Coronary artery (tissue), 2 donors: ENCODE data around the gene CDH4.

ENCODE experiments used
- DNase-seq: peaks from one replicate; pipeline ENCODE4 v3.0.0-alpha.2; 2017; ENCODE audit warnings: low spot score
- H3K27ac ChIP-seq, 2 donors: fragments of 200-600 bp; sonication (generic); one replicate each; pipeline ENCODE4 v1.5.1; 2016 to 2019
- H3K4me3 ChIP-seq: fragments of 200-600 bp; sonication (generic); 2 replicates; pipeline ENCODE4 v1.5.1; 2016; ENCODE audit warnings: mild to moderate bottlenecking, moderate library complexity
- TF ChIP-seq, protein P1 (sequence below): fragments of 200-600 bp; sonication (generic); IDR thresholded peaks from one replicate; pipeline ENCODE4 v1.5.1; 2019; ENCODE audit warnings: antibody characterized with exemption

The CDH4 gene

DNA sequence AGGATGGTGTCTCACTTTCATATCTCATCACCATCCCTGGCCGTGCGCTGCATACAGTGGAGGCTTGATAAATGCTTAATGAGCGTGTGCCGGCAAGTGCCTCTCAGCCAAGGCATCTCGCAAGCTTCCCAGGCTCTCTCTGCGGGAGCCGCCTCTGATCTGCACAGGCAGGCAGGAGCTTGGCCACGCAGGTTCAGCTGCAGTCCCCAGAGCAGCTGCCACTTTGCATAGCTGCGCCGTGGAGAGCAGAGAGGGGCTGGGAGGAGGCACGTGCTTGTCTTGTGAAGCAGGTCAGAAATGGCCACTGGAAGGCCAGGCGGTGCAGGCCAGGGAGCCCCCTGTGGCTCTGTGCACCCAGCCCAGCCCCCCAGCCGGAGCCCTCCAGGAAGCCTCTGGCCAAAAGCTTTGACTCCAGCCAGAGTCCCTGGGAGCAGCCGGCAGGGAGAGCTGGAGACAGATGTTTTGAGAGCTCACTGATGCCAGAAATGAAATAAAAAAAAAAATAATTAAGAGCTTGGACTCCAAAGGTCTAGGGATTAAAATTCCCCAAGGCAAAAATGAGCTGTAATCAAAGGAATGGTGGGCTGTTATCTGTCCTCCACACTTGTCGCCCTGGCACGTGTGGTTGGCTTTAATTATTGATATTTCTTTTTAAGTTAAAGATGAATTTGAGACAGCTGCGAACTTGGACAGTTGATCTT is 377.0 kb downstream of the CDH4 start:
- no peak for DNase-seq

DNA sequence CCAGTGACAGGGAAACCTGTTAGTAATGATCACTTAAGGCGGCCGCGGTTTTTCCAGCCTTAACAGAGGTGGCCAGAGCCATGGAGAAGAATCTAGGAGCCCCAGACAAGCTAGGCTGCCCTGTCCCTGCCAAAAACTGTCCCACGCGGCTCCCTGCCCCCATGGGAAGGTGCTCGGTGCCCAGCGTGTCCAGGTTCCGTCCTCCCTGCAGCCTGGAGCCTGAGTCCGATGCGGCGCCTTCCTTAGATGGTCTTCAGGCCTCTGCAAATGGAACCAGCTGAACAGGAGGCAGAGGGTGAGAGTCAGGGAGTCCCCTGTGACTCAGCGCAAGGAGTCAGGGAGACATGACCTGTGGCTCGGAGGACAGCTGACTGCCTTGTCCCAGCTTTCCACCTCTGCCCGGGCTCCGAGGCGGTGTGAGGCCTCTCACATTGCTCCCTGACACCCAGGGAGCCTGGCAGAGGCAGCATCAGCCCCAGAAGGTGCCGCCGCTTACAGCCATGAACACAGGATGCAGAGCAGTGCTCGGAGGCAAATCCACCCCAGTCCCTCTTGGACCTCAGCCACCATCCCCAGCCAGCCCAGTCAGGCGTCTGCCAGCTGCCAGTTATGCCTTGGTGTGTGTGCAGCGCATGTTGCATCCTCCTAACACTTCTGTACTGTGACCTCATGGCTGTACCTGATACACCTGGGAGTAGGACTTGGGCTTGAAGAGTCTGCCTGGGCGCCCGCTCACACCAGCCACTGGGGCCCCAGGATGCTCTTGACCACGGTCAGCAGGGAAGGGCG is 377.7 kb downstream of the CDH4 start:
- no peak overlapping the region for H3K27ac ChIP-seq
- no peak overlapping the region for H3K4me3 ChIP-seq
- TF ChIP-seq, protein P1, sequence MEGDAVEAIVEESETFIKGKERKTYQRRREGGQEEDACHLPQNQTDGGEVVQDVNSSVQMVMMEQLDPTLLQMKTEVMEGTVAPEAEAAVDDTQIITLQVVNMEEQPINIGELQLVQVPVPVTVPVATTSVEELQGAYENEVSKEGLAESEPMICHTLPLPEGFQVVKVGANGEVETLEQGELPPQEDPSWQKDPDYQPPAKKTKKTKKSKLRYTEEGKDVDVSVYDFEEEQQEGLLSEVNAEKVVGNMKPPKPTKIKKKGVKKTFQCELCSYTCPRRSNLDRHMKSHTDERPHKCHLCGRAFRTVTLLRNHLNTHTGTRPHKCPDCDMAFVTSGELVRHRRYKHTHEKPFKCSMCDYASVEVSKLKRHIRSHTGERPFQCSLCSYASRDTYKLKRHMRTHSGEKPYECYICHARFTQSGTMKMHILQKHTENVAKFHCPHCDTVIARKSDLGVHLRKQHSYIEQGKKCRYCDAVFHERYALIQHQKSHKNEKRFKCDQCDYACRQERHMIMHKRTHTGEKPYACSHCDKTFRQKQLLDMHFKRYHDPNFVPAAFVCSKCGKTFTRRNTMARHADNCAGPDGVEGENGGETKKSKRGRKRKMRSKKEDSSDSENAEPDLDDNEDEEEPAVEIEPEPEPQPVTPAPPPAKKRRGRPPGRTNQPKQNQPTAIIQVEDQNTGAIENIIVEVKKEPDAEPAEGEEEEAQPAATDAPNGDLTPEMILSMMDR, result no peak
- no peak for DNase-seq

More for the DNA sequence above, 377.0 kb downstream of the CDH4 start:
- H3K4me3 ChIP-seq, result no peak overlapping the region
- TF ChIP-seq, protein P1, result no peak
- no peak overlapping the region for H3K27ac ChIP-seq

DNA sequence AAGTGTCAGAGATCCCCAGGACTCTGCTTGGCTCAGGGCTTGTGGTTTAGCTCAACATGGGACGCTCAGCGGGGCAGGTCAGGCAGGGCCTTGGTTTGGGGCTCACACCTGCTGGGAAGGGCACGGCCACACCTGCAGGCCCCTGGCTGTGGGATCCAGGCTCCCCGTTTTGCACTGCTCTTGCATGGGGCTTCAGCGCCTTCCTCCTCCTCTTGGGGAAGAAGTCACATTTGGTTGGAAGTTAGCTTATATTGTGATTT is 378.3 kb downstream of the CDH4 start:
- DNase-seq, result no peak
- H3K4me3 ChIP-seq, result no peak overlapping the region
- TF ChIP-seq, protein P1, result no peak
- no peak overlapping the region for H3K27ac ChIP-seq

DNA sequence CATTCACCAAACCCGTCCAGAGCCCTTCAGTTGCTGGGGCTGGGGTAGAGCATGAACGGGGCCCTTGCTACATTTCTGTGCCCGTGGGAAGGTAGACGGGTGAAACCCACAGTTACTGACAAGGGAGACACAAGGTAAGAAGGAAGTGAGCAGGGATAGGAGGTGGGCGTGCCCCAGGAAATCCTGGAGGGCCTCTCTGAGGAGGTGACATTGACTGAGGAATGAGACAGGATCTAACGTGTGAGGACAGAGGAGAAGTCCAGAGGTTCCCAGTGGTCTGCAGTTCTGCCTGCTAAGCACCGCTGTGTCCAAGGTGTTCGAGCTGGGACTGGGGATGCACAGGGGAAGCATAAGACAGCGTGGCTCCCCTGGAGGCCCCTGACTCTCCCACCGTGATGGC is 378.8 kb downstream of the CDH4 start:
- no peak for DNase-seq
- Histone ChIP-seq H3K27ac (no peak overlapping the region), H3K4me3 (no peak overlapping the region)
- TF ChIP-seq, protein P1, result no peak

DNA sequence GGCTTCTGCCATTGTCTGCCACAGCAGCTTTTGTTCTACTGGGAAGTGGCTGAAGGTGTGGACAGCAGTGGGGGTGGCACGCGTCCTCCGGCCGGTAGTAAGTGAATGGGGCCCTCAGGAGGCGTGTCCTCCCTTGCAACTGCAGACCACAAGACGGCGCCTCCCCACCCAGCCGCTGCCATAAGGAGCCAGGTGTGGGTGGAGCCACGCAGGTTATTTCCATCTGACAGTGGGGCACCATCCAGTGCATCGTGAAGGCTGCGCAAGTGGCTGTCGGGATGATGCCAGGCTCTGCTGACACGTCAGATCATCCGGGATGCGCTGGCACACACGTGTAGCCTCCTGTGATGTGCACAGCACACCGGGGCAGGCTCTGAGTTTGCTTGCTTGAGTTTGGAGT is 379.7 kb downstream of the CDH4 start:
- Histone ChIP-seq H3K27ac (no peak overlapping the region), H3K4me3 (no peak overlapping the region)
- DNase-seq, result no peak
- TF ChIP-seq, protein P1, result no peak

DNA sequence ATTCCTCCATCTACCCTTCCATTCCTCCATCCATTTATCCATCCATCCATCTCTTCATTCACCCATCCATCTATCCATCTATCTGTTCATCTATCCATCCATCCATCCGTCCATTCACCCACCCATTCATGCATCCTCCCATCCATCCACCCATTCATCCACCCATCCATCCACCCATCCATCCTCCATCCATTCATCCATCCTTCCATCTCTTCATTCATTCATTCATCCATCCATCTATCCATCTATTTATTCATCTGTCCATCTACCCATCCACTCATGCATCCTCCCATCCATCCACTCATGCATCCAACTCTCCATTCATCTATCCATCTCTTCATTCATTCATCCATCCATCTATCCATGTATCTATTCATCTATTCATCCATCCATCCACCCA is 380.9 kb downstream of the CDH4 start:
- no peak for DNase-seq
- Histone ChIP-seq H3K4me3 (no peak overlapping the region), H3K27ac (no peak overlapping the region)
- TF ChIP-seq, protein P1, result no peak
